Thymus (tissue), 11 donors: Measurements from ENCODE around the gene ZCCHC3. TPM values are rescaled to one million over a fixed set of nuclear protein-coding genes. Genes with fewer than 3 reads are reported as not detected.
A peak's percentile ranks its signal among the peaks of the same experiment; 100 is the strongest.

ENCODE experiments used
- DNase-seq, 9 donors: peaks; one replicate each; pipeline ENCODE4 v3.0.0-alpha.2; 2013; ENCODE audit warnings: low spot score in 9 of 9, low read depth in 6 of 9, missing footprints in 1 of 9
- H3K27ac ChIP-seq, 2 donors: one replicate each; pipeline ENCODE4 v1.5.1; 2013; ENCODE audit warnings: control low read depth in 1 of 2, low read depth in 1 of 2, low read length in 1 of 2, mild to moderate bottlenecking in 1 of 2, moderate library complexity in 1 of 2
- H3K27me3 ChIP-seq, 2 donors: one replicate each; pipeline ENCODE4 v1.5.1; 2013; ENCODE audit warnings: low read length in 1 of 2; ENCODE audit not compliant: control insufficient read depth in 2 of 2, insufficient read depth in 1 of 2
- H3K36me3 ChIP-seq, 2 donors: one replicate each; pipeline ENCODE4 v1.5.1; 2013; ENCODE audit warnings: low read length in 1 of 2, mild to moderate bottlenecking in 1 of 2, moderate library complexity in 1 of 2; ENCODE audit not compliant: control insufficient read depth in 2 of 2, insufficient read depth in 2 of 2
- H3K4me1 ChIP-seq, 2 donors: one replicate each; pipeline ENCODE4 v1.5.1; 2013; ENCODE audit warnings: low read length in 2 of 2; ENCODE audit not compliant: control insufficient read depth in 2 of 2, insufficient read depth in 2 of 2
- H3K4me3 ChIP-seq, 2 donors: one replicate each; pipeline ENCODE4 v1.5.1; 2013; ENCODE audit warnings: low read length in 2 of 2, control low read depth in 1 of 2, mild to moderate bottlenecking in 1 of 2
- H3K9me3 ChIP-seq, 2 donors: one replicate each; pipeline ENCODE4 v1.5.1; 2013; ENCODE audit warnings: low read length in 1 of 2, mild to moderate bottlenecking in 1 of 2; ENCODE audit not compliant: control insufficient read depth in 2 of 2, insufficient read depth in 1 of 2
- WGBS: extraction: QIAGEN DNeasy Blood & Tissue Kit; methylation state at CpG from one replicate; pipeline ENCODE4 v1.1.7; 2013; 5-methylcytosine and 5-hydroxymethylcytosine counted together
- polyA plus RNA-seq: library from polyadenylated mRNA; stranded (reverse); fragments of 200-250 nt; gene quantifications from one replicate; pipeline ENCODE4 v1.2.3, GENCODE V29; 2013
- total RNA-seq: library from RNA; stranded (reverse); fragments of 120-200 nt; gene quantifications from one replicate; pipeline ENCODE4 v1.2.4, GENCODE V29; 2013
- donor health status: healthy.

The ZCCHC3 gene
- total and polyA plus RNA-seq, 2 donors, result 21.8 to 28.5 TPM

DNA sequence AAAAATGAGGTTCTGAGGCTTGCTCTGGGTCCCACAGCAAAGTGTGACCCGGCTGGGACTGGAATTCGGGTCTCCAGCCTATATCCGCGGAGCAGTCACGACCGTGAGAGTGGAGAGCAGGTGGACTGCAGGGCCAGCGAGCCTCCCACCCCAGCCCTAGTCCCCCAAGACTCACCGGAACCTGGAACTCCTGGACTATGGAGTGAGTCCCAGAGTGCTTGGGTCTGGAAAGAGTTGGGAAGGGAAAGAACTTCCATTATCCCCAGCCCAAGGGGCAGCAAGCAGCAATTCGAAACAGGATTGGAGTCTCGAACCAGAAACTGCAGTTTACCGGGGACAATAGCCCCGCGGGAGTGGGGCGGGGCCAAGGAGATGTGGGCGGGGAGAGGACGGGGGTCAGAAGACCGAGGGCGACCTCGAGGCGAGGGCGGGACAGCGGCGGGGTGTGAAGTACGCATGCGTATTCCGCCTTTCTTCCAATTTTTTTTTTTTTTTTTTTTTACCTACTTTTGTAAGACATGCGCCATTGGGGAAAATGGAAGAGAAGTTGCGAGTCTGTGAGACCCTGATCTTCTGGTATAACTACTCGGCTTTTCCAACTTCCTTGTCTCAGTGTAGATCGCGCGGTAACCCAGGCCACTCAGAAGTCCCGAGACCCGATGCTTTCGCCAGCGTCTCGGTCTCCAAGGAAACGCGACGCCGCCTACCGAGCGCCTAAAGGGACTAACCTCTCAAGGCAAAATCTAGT is 7.1 kb upstream of the ZCCHC3 start, which contains the start of gene C20orf96:
Gene C20orf96, minus strand, starts transcription at position 667 of the 748 bp plus-strand sequence. Its CDS starts 140 bp downstream, at position 527.
- under 1% methylated on average over 43 of the region's 43 CpGs for whole genome bisulfite sequencing
- Histone ChIP-seq H3K4me1 (peaks cover 16 to 19% of the 10 kb centered on the region in 2 donors), H3K4me3 (peak within 1 kb of the TSS; percentile 65 to 66)

GRCh38 chr20:294602-295001 is 2.8 kb upstream of the ZCCHC3 start:
- H3K27me3 ChIP-seq, result no peaks in the 10 kb centered on the region
- no peak overlapping the region for H3K27ac ChIP-seq
- no peak for DNase-seq
- H3K4me3 ChIP-seq, result no peak overlapping the region
- H3K36me3 ChIP-seq, result peaks cover 0 to 3% of the 10 kb centered on the region in 2 donors
- WGBS, result 71% methylated on average over 5 of the region's 5 CpGs
- H3K4me1 ChIP-seq, result peaks cover 23 to 28% of the 10 kb centered on the region in 2 donors
- no peaks in the 10 kb centered on the region for H3K9me3 ChIP-seq

More for the DNA sequence above, 7.1 kb upstream of the ZCCHC3 start, which contains the start of gene C20orf96:
- Histone ChIP-seq H3K27me3 (no peaks in the 10 kb centered on the region), H3K27ac (peak within 1 kb of the TSS; percentile 58 to 78), H3K9me3 (no peaks in the 10 kb centered on the region), H3K36me3 (no peaks in the 10 kb centered on the region)
- peak; percentile 56 to 94 (median 85) for DNase-seq

DNA sequence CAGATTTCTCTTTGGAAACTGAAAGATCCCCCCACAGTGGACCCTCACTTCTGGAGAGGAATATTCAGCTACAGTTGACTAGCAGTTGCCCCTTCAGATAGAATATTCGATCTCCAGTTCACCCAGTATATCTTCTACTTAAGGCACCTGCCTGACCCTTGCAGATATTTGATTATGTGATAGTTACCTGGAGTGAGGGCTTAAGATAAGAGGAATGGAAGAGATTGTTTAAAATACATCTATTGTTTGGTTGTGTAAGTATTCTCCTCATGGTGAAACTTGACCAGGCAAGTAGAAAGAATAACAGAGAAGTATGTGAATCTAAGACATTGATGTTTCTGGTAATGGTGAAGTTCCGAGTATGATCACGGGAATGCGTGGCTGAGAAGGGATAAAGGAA is 1.6 kb upstream of the ZCCHC3 start:
- DNase-seq, result no peak
- H3K4me1 ChIP-seq, result peaks cover 24 to 30% of the 10 kb centered on the region in 2 donors
- WGBS, result 96% methylated on average over 4 of the region's 4 CpGs

GRCh38 chr20:297925-298775 is 780 bp downstream of the ZCCHC3 start:
- H3K27me3 ChIP-seq, result no peaks in the 10 kb centered on the region
- peak overlapping the region; percentile 90 to 95 for H3K27ac ChIP-seq
- H3K9me3 ChIP-seq, result no peaks in the 10 kb centered on the region
- under 1% methylated on average over 75 of the region's 75 CpGs for WGBS
- peak overlapping the region; percentile 95 to 100 for H3K4me3 ChIP-seq
- H3K4me1 ChIP-seq, result peaks cover 12 to 25% of the 10 kb centered on the region in 2 donors
- peak in 4 of 9 donors; percentile 29 to 53 (median 40) for DNase-seq
- H3K36me3 ChIP-seq, result peaks cover 4 to 17% of the 10 kb centered on the region in 2 donors

More for the DNA sequence above, 1.6 kb upstream of the ZCCHC3 start:
- Histone ChIP-seq H3K27ac (no peak overlapping the region), H3K9me3 (no peaks in the 10 kb centered on the region), H3K27me3 (no peaks in the 10 kb centered on the region), H3K36me3 (peaks cover 0 to 13% of the 10 kb centered on the region in 2 donors), H3K4me3 (no peak overlapping the region)

DNA sequence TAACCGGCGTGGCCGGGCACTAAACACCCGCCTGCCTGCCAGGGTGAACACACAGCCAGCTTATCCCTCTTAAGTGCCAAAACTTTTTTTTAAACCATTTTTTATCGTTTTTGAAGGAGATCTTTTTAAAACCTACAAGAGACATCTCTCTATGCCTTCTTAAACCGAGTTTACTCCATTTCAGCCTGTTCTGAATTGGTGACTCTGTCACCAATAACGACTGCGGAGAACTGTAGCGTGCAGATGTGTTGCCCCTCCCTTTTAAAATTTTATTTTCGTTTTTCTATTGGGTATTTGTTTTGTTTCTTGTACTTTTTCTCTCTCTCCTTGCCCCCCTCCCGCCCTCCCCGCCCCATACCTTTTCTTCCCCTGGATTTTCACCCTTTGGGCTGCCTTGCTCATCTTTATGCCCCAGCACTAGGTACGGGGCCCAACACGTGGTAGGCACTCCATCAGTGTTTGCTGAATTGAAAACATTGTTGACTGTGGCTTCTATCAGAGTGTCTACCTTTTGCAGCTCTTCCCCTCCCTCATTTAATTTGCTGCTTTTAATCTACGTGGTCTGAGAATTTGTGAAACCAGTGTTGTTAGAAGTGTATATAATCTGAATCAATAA is 1.5 kb downstream of the ZCCHC3 start:
- H3K27me3 ChIP-seq, result no peaks in the 10 kb centered on the region
- no peaks in the 10 kb centered on the region for H3K9me3 ChIP-seq
- 9% methylated on average over 15 of the region's 15 CpGs for WGBS
- peaks cover 4 to 17% of the 10 kb centered on the region in 2 donors for H3K36me3 ChIP-seq
- H3K27ac ChIP-seq, result peak overlapping the region; percentile 90 to 95
- H3K4me1 ChIP-seq, result peaks cover 12 to 25% of the 10 kb centered on the region in 2 donors
- DNase-seq, result no peak
- peak overlapping the region; percentile 95 to 100 for H3K4me3 ChIP-seq

DNA sequence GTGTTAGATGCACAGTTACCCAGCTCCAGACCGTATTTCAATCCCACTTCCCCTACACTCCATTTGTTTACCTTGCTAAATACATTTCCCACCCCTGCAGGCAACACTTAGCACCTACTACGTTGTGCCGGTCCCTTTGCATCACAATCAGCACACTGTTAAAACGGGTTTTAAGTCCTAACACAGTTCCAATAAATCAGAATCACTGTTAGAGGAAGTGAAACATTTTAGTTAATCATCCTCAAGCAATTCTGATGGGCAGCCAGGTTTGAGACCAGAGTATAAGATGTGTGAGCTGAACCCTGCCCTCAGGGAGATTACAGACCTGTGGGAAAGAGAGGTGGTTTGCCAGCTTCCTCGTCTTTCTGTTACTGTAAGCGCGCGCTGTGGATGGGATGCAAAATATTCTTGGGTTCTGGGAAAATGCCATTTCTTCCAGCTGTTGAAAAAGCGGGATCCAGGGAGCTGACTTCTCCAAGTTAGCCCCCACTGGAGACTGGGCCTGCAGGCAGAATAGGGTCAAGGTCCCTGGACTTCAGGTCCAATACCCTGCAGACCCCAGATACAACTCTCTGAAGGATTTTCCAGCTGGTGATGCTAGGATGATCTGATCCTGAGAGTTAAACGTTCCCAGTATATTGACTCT is 3.1 kb downstream of the ZCCHC3 start:
- Histone ChIP-seq H3K4me1 (peaks cover 12 to 25% of the 10 kb centered on the region in 2 donors), H3K27me3 (no peaks in the 10 kb centered on the region), H3K4me3 (no peak overlapping the region), H3K9me3 (no peaks in the 10 kb centered on the region), H3K27ac (no peak overlapping the region), H3K36me3 (peaks cover 4 to 17% of the 10 kb centered on the region in 2 donors)
- DNase-seq, result no peak
- WGBS, result 84% methylated on average over 10 of the region's 10 CpGs

GRCh38 chr20:301886-302848 is 4.8 kb downstream of the ZCCHC3 start:
- Histone ChIP-seq H3K27ac (no peak overlapping the region), H3K27me3 (no peaks in the 10 kb centered on the region), H3K9me3 (no peaks in the 10 kb centered on the region), H3K4me1 (peaks cover 10 to 22% of the 10 kb centered on the region in 2 donors), H3K4me3 (no peak overlapping the region), H3K36me3 (peaks cover 4 to 17% of the 10 kb centered on the region in 2 donors)
- no peak for DNase-seq
- WGBS, result 94% methylated on average over 13 of the region's 13 CpGs

DNA sequence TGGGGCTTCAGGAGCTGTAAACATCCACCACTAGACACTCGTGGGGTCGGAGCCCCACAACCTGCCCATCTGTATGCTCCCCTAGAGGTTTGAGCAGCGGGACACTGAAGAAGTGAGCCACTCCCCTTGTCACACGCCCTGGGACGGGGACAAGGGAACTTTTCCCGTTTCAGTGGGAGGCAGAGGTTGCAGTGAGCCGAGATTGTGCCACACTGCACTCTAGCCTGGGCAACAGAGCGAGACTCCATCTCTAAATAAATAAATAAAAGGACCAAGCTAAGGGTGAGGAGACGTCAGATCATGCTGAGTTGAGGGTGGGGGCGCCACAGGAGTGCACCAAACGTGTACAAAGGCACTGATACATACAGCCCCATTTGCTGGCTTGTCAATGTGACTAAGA is 8.4 kb downstream of the ZCCHC3 start:
- WGBS, result 88% methylated on average over 11 of the region's 11 CpGs

More for the DNA sequence above, 8.4 kb downstream of the ZCCHC3 start:
- no peaks in the 10 kb centered on the region for H3K9me3 ChIP-seq
- peaks cover 4 to 5% of the 10 kb centered on the region in 2 donors for H3K36me3 ChIP-seq
- H3K4me3 ChIP-seq, result no peak overlapping the region
- DNase-seq, result no peak
- H3K4me1 ChIP-seq, result peaks cover 9 to 22% of the 10 kb centered on the region in 2 donors
- no peak overlapping the region for H3K27ac ChIP-seq
- H3K27me3 ChIP-seq, result no peaks in the 10 kb centered on the region
